ENCODE data around the gene DGAT2.

DNA sequence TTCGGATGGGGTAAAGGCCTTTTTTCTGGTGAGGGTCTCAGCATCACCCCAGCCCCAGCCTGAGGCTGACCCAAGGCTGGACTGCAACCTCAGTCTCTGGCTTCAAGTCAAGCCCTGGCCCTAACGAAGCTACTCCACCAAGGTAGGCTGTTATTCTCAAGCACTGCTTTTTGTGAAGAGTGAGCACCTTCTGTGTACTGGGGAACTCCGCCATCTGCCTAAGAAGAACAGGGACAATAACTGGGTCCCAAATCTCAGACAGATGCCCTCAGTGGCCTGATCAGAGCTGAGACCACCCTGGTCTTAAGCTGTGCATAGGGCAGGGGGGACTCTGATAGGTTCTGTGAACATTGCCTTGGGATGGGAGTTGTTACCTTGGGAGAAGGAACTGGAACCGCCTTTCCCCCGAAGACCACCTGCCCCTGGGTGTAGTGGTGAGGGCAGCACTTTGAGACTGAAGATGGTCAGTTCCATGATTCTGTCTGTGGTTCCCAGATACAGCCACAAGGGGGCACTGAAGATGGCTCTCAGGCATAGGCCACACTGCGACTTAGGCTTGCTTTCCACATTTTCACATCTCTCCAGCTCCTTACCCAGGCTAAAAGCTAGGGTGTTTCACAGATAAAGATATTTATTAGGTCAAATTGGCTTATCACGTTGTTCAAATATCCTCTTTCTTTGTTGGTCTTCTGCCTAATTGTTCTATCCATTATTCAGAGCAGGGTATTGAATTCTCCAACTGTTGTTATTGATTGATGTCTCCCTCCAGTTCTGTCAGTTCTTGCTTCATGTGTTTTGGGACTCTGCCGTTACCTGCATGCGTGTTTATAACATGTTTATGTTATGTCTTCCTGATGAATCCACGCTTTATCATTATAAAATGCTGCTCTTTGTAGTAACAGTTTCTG lies 34.6 kb downstream of the DGAT2 start:
- TF ChIP-seq SETDB1 (IDR thresholded peaks at IDR 0.05; ENCODE audit: insufficient read length, low read length): no peak
- TF ChIP-seq ZNF24 (tag by site-specific recombination; IDR thresholded peaks at IDR 0.05): no peak
- TF ChIP-seq ZNF274 (IDR thresholded peaks at IDR 0.05; ENCODE audit: low read length): no peak
- no peak for TF ChIP-seq ZNF274 (tag by site-specific recombination; IDR thresholded peaks at IDR 0.05; ENCODE audit: borderline replicate concordance)
- TF ChIP-seq ZNF830 (tag by site-specific recombination; IDR thresholded peaks at IDR 0.05; ENCODE audit: low read depth): no peak
- TF ChIP-seq CTCF (tag by site-specific recombination; IDR thresholded peaks at IDR 0.05): peak; percentile 53
- TF ChIP-seq OVOL3 (tag by site-specific recombination; IDR thresholded peaks at IDR 0.05): no peak

Data from HEK293 (cell line).